PC-3 (cell line): ENCODE measurements around the gene SOX21. TPM values are rescaled to one million over a fixed set of nuclear protein-coding genes. Genes with fewer than 3 reads are reported as not detected.

Experiments
- ATAC-seq: fragments of 200-7000 bp; cut with Tn5 transposase; 2 replicates; pipeline ENCODE4 v1.9.1; 2020; ENCODE audit warnings: mild to moderate bottlenecking, moderate library complexity
- Bru-seq: library from RNA; stranded (reverse); fragments of 400-500 nt; gene quantifications from one replicate; lab custom pipeline; 2021; lab: Mats Ljungman, UMichigan
- BruChase-seq, 2 experiments: library from RNA; stranded (reverse); fragments of 400-500 nt; gene quantifications; one replicate each; lab custom pipeline; 2021; lab: Mats Ljungman, UMichigan
- BruUV-seq: library from RNA; stranded (reverse); fragments of 400-500 nt; replicated peaks from 2 replicates; lab custom pipeline; 2021; lab: Mats Ljungman, UMichigan
- CTCF ChIA-PET: fragments of 300-600 bp; sonication (Branson Sonifier 250); formaldehyde crosslinking; loops from one replicate; lab custom pipeline; 2022; ENCODE audit warnings: antibody characterized with exemption; lab: Charles Lee
- POLR2A ChIA-PET: fragments of 300-600 bp; sonication (Branson Sonifier 250); formaldehyde crosslinking; loops from one replicate; lab custom pipeline; 2022; ENCODE audit warnings: antibody characterized with exemption; ENCODE audit not compliant: unreplicated experiment; lab: Charles Lee
- DNase-seq: peaks from one replicate; pipeline ENCODE4 v3.0.0-alpha.2; 2015
- H2AFZ ChIP-seq: fragments of 300-600 bp; sonication (generic); 2 replicates; pipeline ENCODE4 v1.6.0; 2016; ENCODE audit warnings: antibody characterized with exemption, low read length
- H3F3A ChIP-seq: fragments of 300-600 bp; sonication (generic); one replicate; pipeline ENCODE4 v1.6.0; 2017; ENCODE audit warnings: antibody characterized with exemption, low read length, control low read depth, mild to moderate bottlenecking; ENCODE audit not compliant: unreplicated experiment
- H3K27ac ChIP-seq: fragments of 300-600 bp; sonication (generic); 2 replicates; pipeline ENCODE4 v1.5.1; 2016; ENCODE audit warnings: mild to moderate bottlenecking, low read length
- H3K27me3 ChIP-seq: fragments of 300-600 bp; sonication (generic); 2 replicates; pipeline ENCODE4 v1.6.1; 2016; ENCODE audit warnings: low read length, mixed read lengths
- H3K36me3 ChIP-seq: fragments of 300-600 bp; sonication (generic); 2 replicates; pipeline ENCODE4 v1.6.1; 2016; ENCODE audit warnings: low read depth, mixed run types, low read length, mixed read lengths
- H3K4me1 ChIP-seq: fragments of 300-600 bp; sonication (generic); 2 replicates; pipeline ENCODE4 v1.5.1; 2016; ENCODE audit warnings: low read length; ENCODE audit not compliant: insufficient read depth
- H3K4me2 ChIP-seq: fragments of 300-600 bp; sonication (generic); 2 replicates; pipeline ENCODE4 v1.6.0; 2016; ENCODE audit warnings: low read length
- H3K4me3 ChIP-seq: fragments of 300-600 bp; sonication (generic); 2 replicates; pipeline ENCODE4 v1.5.1; 2016; ENCODE audit warnings: mild to moderate bottlenecking, low read length, mixed read lengths
- H3K79me2 ChIP-seq: fragments of 300-600 bp; sonication (generic); 2 replicates; pipeline ENCODE4 v1.6.1; 2017; ENCODE audit warnings: low read length, mixed read lengths
- H3K9ac ChIP-seq: fragments of 300-600 bp; sonication (generic); 2 replicates; pipeline ENCODE4 v1.6.0; 2016; ENCODE audit warnings: mild to moderate bottlenecking, low read length
- H3K9me2 ChIP-seq: fragments of 300-600 bp; sonication (generic); replicated peaks from 2 replicates; pipeline ENCODE4 v1.6.1; 2016; ENCODE audit warnings: mixed run types, low read length, mixed read lengths
- H3K9me3 ChIP-seq: fragments of 300-600 bp; sonication (generic); 2 replicates; pipeline ENCODE4 v1.6.1; 2016; ENCODE audit warnings: low read length, mixed read lengths
- H4K20me1 ChIP-seq: fragments of 300-600 bp; sonication (generic); 2 replicates; pipeline ENCODE4 v1.6.1; 2016; ENCODE audit warnings: low read length, mixed read lengths
- CTCF ChIP-seq: fragments of 300-600 bp; sonication (generic); conservative IDR thresholded peaks from 2 replicates; pipeline ENCODE4 v1.5.1; 2017; ENCODE audit warnings: antibody characterized with exemption, low read depth, mild to moderate bottlenecking, low read length
- EZH2 ChIP-seq: fragments of 300-600 bp; sonication (generic); IDR thresholded peaks from one replicate; pipeline ENCODE4 v1.6.1; 2017; ENCODE audit warnings: antibody characterized with exemption, mild to moderate bottlenecking, low read length; ENCODE audit not compliant: unreplicated experiment
- EZH2phosphoT487 ChIP-seq: fragments of 300-600 bp; sonication (generic); IDR thresholded peaks from 2 replicates; pipeline ENCODE4 v1.6.1; 2018; ENCODE audit warnings: mild to moderate bottlenecking, antibody characterized with exemption, low read length, borderline replicate concordance
- intact Hi-C: fragments of 100-400 bp; cut with micrococcal nuclease; formaldehyde crosslinking; loops from 2 replicates; pipeline ENCODE4 v1.9.0; 2023
- long read RNA-seq: library from polyadenylated mRNA; unstranded; transcript quantifications from one replicate; pipeline ENCODE4 v2.0.0, GENCODE V29; 2021; ENCODE audit not compliant: unreplicated experiment
- total RNA-seq: library from RNA; depleted of rRNA; stranded (reverse); fragments of >200 nt; gene quantifications from 2 replicates; pipeline ENCODE4 v1.2.3, GENCODE V29; 2014; rRNA removed

The SOX21 gene
- total RNA-seq (14.4 and 16.2 TPM in 2 replicates), Bru-seq, nascent RNA (percentile 76 among the genes with signal in this experiment), BruChase-seq, experiment 1, labeled RNA remaining after a 6-hour chase (percentile 62 among the genes with signal in this experiment), BruChase-seq, experiment 2, labeled RNA remaining after a 2-hour chase (percentile 78 among the genes with signal in this experiment)
- long read RNA-seq, transcript SOX21-201 (1 exons, 2,778 nt) = major isoform, 7 of 7 reads
- long read RNA-seq, partial matches to known transcripts = 0 of 7 reads
- long read RNA-seq, other reads (novel, unspliced or antisense) = 0 of 7 reads

- CTCF ChIA-PET = interaction anchor here (1.0 kb wide), 1 partner anchor 38 kb away, joined by 3 read pairs; no protein-coding TSS in a partner anchor
- Histone ChIP-seq H3K9ac (peak within 1 kb of the TSS; percentile 91), H3K9me3 (no peaks in the 10 kb centered on the region), H3K27me3 (no peaks in the 10 kb centered on the region), H3K27ac (peak within 1 kb of the TSS; percentile 75), H3K4me3 (peak within 1 kb of the TSS; percentile 98), H3K79me2 (peaks cover 78% of the 10 kb centered on the region), H4K20me1 (peaks cover 6% of the 10 kb centered on the region; the same call in 1 of the 2 replicates), H2AFZ (peak within 1 kb of the TSS; percentile 53), H3K4me2 (peak within 1 kb of the TSS; percentile 97), H3K36me3 (no peaks in the 10 kb centered on the region), H3K4me1 (0 out of 2 replicates have a peak, but pooled peaks cover 26% of the 10 kb centered on the region), H3F3A (no peaks in the 10 kb centered on the region), H3K9me2 (no peaks in the 10 kb centered on the region)
- BruUV-seq = TSS peak; percentile 12
- POLR2A ChIA-PET = interaction anchor here (0.6 kb wide), 3 partner anchors 72 to 1332 kb away, joined by 4 to 8 read pairs (median 5); no protein-coding TSS in a partner anchor
- intact Hi-C loops = loop anchor here (2.0 to 10.0 kb wide), 7 partner anchors 56 to 405 kb away; no protein-coding TSS in a partner anchor
- ATAC-seq = peak; percentile 17
- TF ChIP-seq CTCF = no peak
- no peak for TF ChIP-seq EZH2phosphoT487
- TF ChIP-seq EZH2 = no peak
- DNase-seq = peak; percentile 71
Measured at GRCh38 chr13:94712287-94712811, at the start of gene SOX21. SOX21 (minus strand) TSS chr13:94712545; CDS start chr13:94712049, 496 bp downstream.

- H2AFZ ChIP-seq = no peak overlapping the region
- H3K9me3 ChIP-seq = no peaks in the 10 kb centered on the region
- ChIA-PET CTCF (no interaction called here), POLR2A (no interaction called here)
- H3K36me3 ChIP-seq = no peaks in the 10 kb centered on the region
- TF ChIP-seq EZH2 = no peak
- no peak for TF ChIP-seq CTCF
- TF ChIP-seq EZH2phosphoT487 = no peak
- no peak overlapping the region for H3K4me2 ChIP-seq
- H3K9me2 ChIP-seq = no peaks in the 10 kb centered on the region
- ATAC-seq (no peak), DNase-seq (no peak)
- H3F3A ChIP-seq = no peaks in the 10 kb centered on the region
- no peaks in the 10 kb centered on the region for H4K20me1 ChIP-seq
- no peaks in the 10 kb centered on the region for H3K4me1 ChIP-seq
- no peaks in the 10 kb centered on the region for H3K27me3 ChIP-seq
- intact Hi-C loops = no loop called here
- no peak overlapping the region for H3K4me3 ChIP-seq
- no peak overlapping the region for H3K9ac ChIP-seq
- no TSS peak for BruUV-seq
- H3K27ac ChIP-seq = no peak overlapping the region
- H3K79me2 ChIP-seq = no peaks in the 10 kb centered on the region
Measured at GRCh38 chr13:94761407-94761806, 49.1 kb upstream of the SOX21 start.
